GM06990 (cell line): ENCODE data around the gene CD164L2.
"Not testable (repeated sequence)": the region's sequence is repeated elsewhere in the genome, so short reads cannot be mapped to it uniquely, and the experiment has no call there.

Experiments
- DNase-seq: peaks from one replicate; pipeline ENCODE4 v3.0.0-alpha.2; 2011; ENCODE audit not compliant: insufficient read length; ENCODE audit errors: extremely low read depth
- H3K27me3 ChIP-seq: replicated peaks from 2 replicates; pipeline ENCODE4 v1.6.0; 2011; ENCODE audit warnings: low read length; ENCODE audit not compliant: control insufficient read depth, insufficient read depth
- H3K36me3 ChIP-seq: 2 replicates; pipeline ENCODE4 v1.5.1; 2011; ENCODE audit warnings: low read length; ENCODE audit not compliant: control insufficient read depth, insufficient read depth
- H3K4me3 ChIP-seq: replicated peaks from 2 replicates; pipeline ENCODE4 v1.5.1; 2011; ENCODE audit warnings: low read depth, mild to moderate bottlenecking, control low read depth, low read length
- CTCF ChIP-seq: IDR thresholded peaks from 2 replicates; pipeline ENCODE4 v1.5.1; 2011; ENCODE audit warnings: low read length, control low read depth, mild to moderate bottlenecking, inconsistent platforms; ENCODE audit not compliant: insufficient read depth, poor library complexity, severe bottlenecking

CD164L2 gene

GRCh38 chr1:27388337-27389005, 5.3 kb upstream of the CD164L2 start:
- H3K36me3 ChIP-seq = no peaks in the 10 kb centered on the region
- no peak for DNase-seq
- H3K4me3 ChIP-seq = no peak overlapping the region
- H3K27me3 ChIP-seq = no peaks in the 10 kb centered on the region; the same call in 1 of the 2 replicates
- peak; percentile 87 for TF ChIP-seq CTCF

DNA sequence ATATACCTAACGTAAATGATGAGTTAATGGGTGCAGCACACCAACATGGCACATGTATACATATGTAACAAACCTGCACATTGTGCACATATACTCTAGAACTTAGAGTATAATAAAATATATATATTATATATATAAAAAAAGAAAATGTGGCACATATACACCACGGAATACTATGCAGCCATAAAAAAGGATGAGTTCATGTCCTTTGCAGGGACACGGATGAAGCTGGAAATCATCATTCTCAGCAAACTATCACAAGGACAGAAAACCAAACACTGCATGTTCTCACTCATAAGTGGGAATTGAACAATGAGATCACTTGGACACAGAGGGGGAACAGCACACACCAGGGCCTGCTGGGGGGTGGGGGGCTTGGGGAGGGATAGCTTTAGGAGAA, 1.7 kb upstream of the CD164L2 start:
- not testable (repeated sequence) for DNase-seq, H3K27me3 ChIP-seq, H3K36me3 ChIP-seq, H3K4me3 ChIP-seq

GRCh38 chr1:27383661-27384060, 528 bp upstream of the CD164L2 start:
- no peak overlapping the region for H3K4me3 ChIP-seq
- TF ChIP-seq CTCF = no peak
- no peaks in the 10 kb centered on the region for H3K36me3 ChIP-seq
- H3K27me3 ChIP-seq = no peaks in the 10 kb centered on the region; the same call in 1 of the 2 replicates
- no peak for DNase-seq

- H3K27me3 ChIP-seq = no peaks in the 10 kb centered on the region; the same call in 1 of the 2 replicates
These were observed 967 bp downstream of the CD164L2 start for GRCh38 chr1:27381969-27382762.

DNA sequence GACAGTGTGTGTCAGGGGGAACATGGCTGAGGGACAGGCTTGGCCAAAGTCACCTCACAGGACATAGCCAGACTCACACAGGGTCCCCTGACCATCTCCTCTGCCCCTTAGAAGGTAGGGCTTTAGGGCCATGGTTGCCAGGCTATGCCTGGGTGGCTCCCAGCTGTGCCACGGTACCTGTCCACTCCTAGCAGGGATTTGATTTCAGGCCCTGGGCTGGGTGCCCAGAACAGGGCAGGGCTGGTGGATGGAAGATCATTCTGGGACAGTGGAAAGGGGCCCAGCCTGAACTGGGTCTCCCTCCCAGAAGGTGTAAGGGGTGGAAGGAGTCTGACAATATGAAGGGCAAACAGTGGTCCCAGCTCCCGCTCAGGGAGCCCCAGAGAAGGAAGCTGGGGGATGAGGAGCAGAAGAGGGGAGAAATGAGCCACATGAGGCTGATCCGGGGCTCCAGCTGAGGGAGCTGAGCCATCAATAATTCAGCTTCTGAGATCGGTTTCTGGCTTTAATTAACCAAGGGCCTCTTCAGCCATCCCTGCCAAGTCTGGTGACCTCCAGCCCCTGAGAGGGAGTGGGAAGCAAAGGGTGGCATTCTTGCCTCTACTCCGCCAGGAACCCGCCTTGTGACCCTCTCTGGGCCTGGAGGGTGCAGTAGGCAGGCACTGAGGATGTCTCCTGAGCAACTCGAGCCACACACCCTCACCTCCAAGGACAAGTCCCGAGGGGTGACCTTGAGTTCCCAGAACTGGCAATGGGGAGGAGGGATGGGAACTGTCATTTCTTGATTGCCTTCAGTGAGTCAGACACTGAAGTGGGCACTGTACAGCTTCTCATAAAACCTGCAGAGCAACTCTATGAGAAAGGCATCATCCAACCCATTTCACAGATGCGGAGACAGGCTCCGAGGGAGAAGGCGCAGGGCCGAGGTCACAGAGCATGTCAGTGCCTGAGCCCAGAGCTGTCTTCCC, 2.1 kb downstream of the CD164L2 start:
- H3K36me3 ChIP-seq = no peaks in the 10 kb centered on the region

More at GRCh38 chr1:27381969-27382762, 967 bp downstream of the CD164L2 start:
- DNase-seq = no peak
- Histone ChIP-seq H3K4me3 (no peak overlapping the region), H3K36me3 (no peaks in the 10 kb centered on the region)
- no peak for TF ChIP-seq CTCF

More for the DNA sequence above, 2.1 kb downstream of the CD164L2 start:
- TF ChIP-seq CTCF = no peak
- Histone ChIP-seq H3K27me3 (peaks cover 1% of the 10 kb centered on the region), H3K4me3 (no peak overlapping the region)
- DNase-seq = no peak
